Caco-2 (cell line): Measurements from ENCODE around the gene E2F8. TPM values are rescaled to one million over a fixed set of nuclear protein-coding genes. Genes with fewer than 3 reads are reported as not detected.

Source experiments
- BruUV-seq: library from RNA; stranded (reverse); fragments of 400-500 nt; replicated peaks from 2 replicates; lab custom pipeline; 2021; lab: Mats Ljungman, UMichigan
- CTCF ChIA-PET: fragments of 300-600 bp; sonication (Branson Sonifier 250); formaldehyde crosslinking; loops from one replicate; lab custom pipeline; 2022; ENCODE audit warnings: antibody characterized with exemption; lab: Charles Lee
- POLR2A ChIA-PET: fragments of 300-600 bp; sonication (Branson Sonifier 250); formaldehyde crosslinking; loops from one replicate; lab custom pipeline; 2022; ENCODE audit warnings: antibody characterized with exemption; lab: Charles Lee
- DNase-seq, 2 experiments: peaks; one replicate each; pipeline versions ENCODE4 v3.0.0 to v3.0.0-alpha.2; 2020 to 2022
- H3K27me3 ChIP-seq: replicated peaks from 2 replicates; pipeline ENCODE4 v1.6.0; 2011; ENCODE audit warnings: low read length; ENCODE audit not compliant: control insufficient read depth, insufficient read depth
- H3K36me3 ChIP-seq: 2 replicates; pipeline ENCODE4 v1.5.1; 2011; ENCODE audit warnings: low read length; ENCODE audit not compliant: control insufficient read depth, insufficient read depth
- H3K4me1 ChIP-seq: fragments of 250-450 bp; sonication (Bioruptor Pico); 2 replicates; pipeline ENCODE4 v1.5.1; 2020; ENCODE audit warnings: mild to moderate bottlenecking
- H3K4me3 ChIP-seq: 2 replicates; pipeline ENCODE4 v1.5.1; 2011; ENCODE audit warnings: low read depth, mild to moderate bottlenecking, control low read depth, low read length
- H3K9me3 ChIP-seq: fragments of 250-450 bp; sonication (Bioruptor Pico); 2 replicates; pipeline ENCODE4 v1.5.1; 2020; ENCODE audit warnings: mild to moderate bottlenecking, moderate library complexity
- H3K27ac Mint-ChIP-seq: one replicate; pipeline ENCODE4 v1.8.0; 2022; ENCODE audit warnings: mixed read lengths; ENCODE audit not compliant: unreplicated experiment
- H3K27me3 Mint-ChIP-seq: one replicate; pipeline ENCODE4 v1.8.0; 2022; ENCODE audit warnings: mixed read lengths; ENCODE audit not compliant: insufficient read depth, unreplicated experiment
- H3K36me3 Mint-ChIP-seq: one replicate; pipeline ENCODE4 v1.8.0; 2022; ENCODE audit warnings: mild to moderate bottlenecking, mixed read lengths; ENCODE audit not compliant: insufficient read depth, unreplicated experiment
- H3K4me1 Mint-ChIP-seq: one replicate; pipeline ENCODE4 v1.8.0; 2022; ENCODE audit warnings: low read depth, mixed read lengths; ENCODE audit not compliant: unreplicated experiment
- H3K4me3 Mint-ChIP-seq: one replicate; pipeline ENCODE4 v1.8.0; 2022; ENCODE audit warnings: mild to moderate bottlenecking, moderate library complexity, mixed read lengths; ENCODE audit not compliant: unreplicated experiment
- H3K9me3 Mint-ChIP-seq: one replicate; pipeline ENCODE4 v1.8.0; 2022; ENCODE audit warnings: mixed read lengths; ENCODE audit not compliant: unreplicated experiment
- intact Hi-C: fragments of 100-400 bp; cut with micrococcal nuclease; formaldehyde crosslinking; loops from one replicate; pipeline ENCODE4 v1.10.0; 2022; ENCODE audit not compliant: unreplicated experiment
- total RNA-seq: library from RNA; stranded (reverse); gene quantifications from 2 replicates; pipeline ENCODE4 v1.2.3, GENCODE V29; 2022
- TF ChIP-seq, protein P1 (sequence below), 2 experiments: fragments of 200-600 bp in 1 of 2; IDR thresholded peaks; 1 replicate in 1 of 2; 2 replicates in 1 of 2; pipeline versions ENCODE4 v1.5.1 to v1.8.0; 2011 to 2022; ENCODE audit warnings: antibody characterized with exemption in 1 of 2, control low read depth in 1 of 2, inconsistent platforms in 1 of 2, low read depth in 1 of 2, low read length in 1 of 2, mild to moderate bottlenecking in 1 of 2, moderate library complexity in 1 of 2; ENCODE audit not compliant: insufficient read depth in 1 of 2, severe bottlenecking in 1 of 2, unreplicated experiment in 1 of 2

The E2F8 gene
- total RNA-seq, 1 experiment from 2014 or later, result 38.1 TPM

DNA sequence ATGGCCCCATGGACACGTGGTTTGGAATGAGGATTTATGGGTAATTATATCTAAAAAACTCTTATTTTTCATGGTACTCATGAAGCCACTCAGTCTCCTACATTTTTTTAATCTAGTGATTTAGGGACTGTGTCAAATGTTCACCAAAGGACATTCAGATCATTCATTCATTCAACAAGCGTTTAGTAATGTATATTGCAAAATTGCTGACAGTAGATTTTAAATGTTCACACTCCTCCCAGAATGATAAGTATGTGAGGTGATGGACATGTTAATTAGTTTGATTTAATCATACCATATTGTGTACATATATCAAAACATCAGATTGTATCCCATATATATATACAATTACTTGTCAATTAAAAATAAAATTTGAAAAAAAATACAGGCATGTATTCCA is 40.8 kb upstream of the E2F8 start:
- no peaks in the 10 kb centered on the region for H3K27me3 Mint-ChIP-seq
- no peaks in the 10 kb centered on the region for H3K36me3 Mint-ChIP-seq
- no peaks in the 10 kb centered on the region for H3K9me3 ChIP-seq
- no peaks in the 10 kb centered on the region for H3K27me3 ChIP-seq
- DNase-seq, result no peak
- TF ChIP-seq, protein P1, sequence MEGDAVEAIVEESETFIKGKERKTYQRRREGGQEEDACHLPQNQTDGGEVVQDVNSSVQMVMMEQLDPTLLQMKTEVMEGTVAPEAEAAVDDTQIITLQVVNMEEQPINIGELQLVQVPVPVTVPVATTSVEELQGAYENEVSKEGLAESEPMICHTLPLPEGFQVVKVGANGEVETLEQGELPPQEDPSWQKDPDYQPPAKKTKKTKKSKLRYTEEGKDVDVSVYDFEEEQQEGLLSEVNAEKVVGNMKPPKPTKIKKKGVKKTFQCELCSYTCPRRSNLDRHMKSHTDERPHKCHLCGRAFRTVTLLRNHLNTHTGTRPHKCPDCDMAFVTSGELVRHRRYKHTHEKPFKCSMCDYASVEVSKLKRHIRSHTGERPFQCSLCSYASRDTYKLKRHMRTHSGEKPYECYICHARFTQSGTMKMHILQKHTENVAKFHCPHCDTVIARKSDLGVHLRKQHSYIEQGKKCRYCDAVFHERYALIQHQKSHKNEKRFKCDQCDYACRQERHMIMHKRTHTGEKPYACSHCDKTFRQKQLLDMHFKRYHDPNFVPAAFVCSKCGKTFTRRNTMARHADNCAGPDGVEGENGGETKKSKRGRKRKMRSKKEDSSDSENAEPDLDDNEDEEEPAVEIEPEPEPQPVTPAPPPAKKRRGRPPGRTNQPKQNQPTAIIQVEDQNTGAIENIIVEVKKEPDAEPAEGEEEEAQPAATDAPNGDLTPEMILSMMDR (IDR thresholded peaks at IDR 0.05; ENCODE audit: insufficient read depth in 1 of 2, low read depth in 1 of 2, low read length in 1 of 2, severe bottlenecking in 1 of 2, unreplicated experiment in 1 of 2), result no peak
- no peaks in the 10 kb centered on the region for H3K36me3 ChIP-seq
- CTCF ChIA-PET, result no interaction called here
- no peaks in the 10 kb centered on the region for H3K9me3 Mint-ChIP-seq
- H3K4me1 Mint-ChIP-seq, result peaks cover 29% of the 10 kb centered on the region
- H3K4me3 Mint-ChIP-seq, result no peak overlapping the region
- no TSS peak for BruUV-seq
- peaks cover 20% of the 10 kb centered on the region for H3K4me1 ChIP-seq
- no peak overlapping the region for H3K27ac Mint-ChIP-seq
- intact Hi-C loops, result no loop called here
- H3K4me3 ChIP-seq, result no peak overlapping the region
- POLR2A ChIA-PET, result no interaction called here

DNA sequence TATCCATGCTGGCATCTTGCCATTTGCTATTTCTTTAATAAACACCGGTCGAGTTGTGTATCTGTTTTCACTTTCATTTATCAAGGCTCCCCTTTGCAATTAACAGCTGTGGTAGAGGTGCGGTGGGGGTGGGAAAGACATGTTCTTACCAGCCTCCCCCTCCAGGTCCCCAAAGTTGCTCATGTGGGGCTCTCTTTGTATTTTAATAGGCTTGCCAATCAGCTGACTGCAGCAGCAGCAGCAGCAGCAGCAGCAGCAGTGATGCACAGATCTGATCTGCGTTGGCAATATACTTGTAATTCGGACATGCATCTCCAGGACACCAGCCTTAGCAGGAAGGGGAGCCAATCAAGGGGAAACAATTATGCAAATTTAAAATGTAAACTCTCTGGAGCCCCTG is 40.3 kb upstream of the E2F8 start:
- peaks cover 29% of the 10 kb centered on the region for H3K4me1 Mint-ChIP-seq
- H3K4me1 ChIP-seq, result peaks cover 25% of the 10 kb centered on the region
- no peak for DNase-seq
- no peak overlapping the region for H3K4me3 Mint-ChIP-seq
- intact Hi-C loops, result no loop called here
- H3K9me3 Mint-ChIP-seq, result no peaks in the 10 kb centered on the region
- BruUV-seq, result no TSS peak
- no peaks in the 10 kb centered on the region for H3K36me3 Mint-ChIP-seq
- H3K27me3 ChIP-seq, result no peaks in the 10 kb centered on the region
- H3K9me3 ChIP-seq, result no peaks in the 10 kb centered on the region
- CTCF ChIA-PET, result no interaction called here
- no peaks in the 10 kb centered on the region for H3K27me3 Mint-ChIP-seq
- POLR2A ChIA-PET, result no interaction called here
- TF ChIP-seq, protein P1 (IDR thresholded peaks at IDR 0.05; ENCODE audit: insufficient read depth in 1 of 2, low read depth in 1 of 2, low read length in 1 of 2, severe bottlenecking in 1 of 2, unreplicated experiment in 1 of 2), result no peak
- H3K36me3 ChIP-seq, result no peaks in the 10 kb centered on the region
- H3K4me3 ChIP-seq, result no peak overlapping the region
- no peak overlapping the region for H3K27ac Mint-ChIP-seq

DNA sequence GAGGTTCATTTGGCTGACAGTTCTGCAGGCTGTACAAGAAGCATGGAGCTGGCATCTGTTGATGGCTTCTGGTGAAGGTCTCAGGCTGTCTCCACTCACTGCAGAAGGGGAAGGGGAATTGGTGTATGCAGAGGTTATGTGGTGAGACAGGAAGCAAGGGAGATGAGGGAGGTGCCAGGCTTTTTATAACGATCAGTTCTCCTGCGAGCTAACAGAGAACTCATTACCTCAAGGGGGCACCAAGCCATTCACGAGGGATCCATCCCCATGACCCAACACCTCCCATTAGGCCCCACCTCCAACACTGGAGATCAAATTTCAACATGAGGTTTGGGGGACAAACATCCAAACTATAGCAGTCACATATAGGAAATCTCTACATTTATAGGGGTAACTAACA is 38.7 kb upstream of the E2F8 start:
- intact Hi-C loops, result no loop called here
- H3K27me3 ChIP-seq, result no peaks in the 10 kb centered on the region
- no peaks in the 10 kb centered on the region for H3K9me3 Mint-ChIP-seq
- ChIA-PET POLR2A (interaction anchor here (0.6 kb wide), 1 partner anchor 102 kb away, joined by 3 read pairs; no protein-coding TSS in a partner anchor), CTCF (no interaction called here)
- no peak for DNase-seq
- H3K27ac Mint-ChIP-seq, result no peak overlapping the region
- BruUV-seq, result no TSS peak
- no peaks in the 10 kb centered on the region for H3K36me3 Mint-ChIP-seq
- TF ChIP-seq, protein P1 (IDR thresholded peaks at IDR 0.05; ENCODE audit: insufficient read depth in 1 of 2, low read depth in 1 of 2, low read length in 1 of 2, severe bottlenecking in 1 of 2, unreplicated experiment in 1 of 2), result no peak
- no peak overlapping the region for H3K4me3 ChIP-seq
- no peaks in the 10 kb centered on the region for H3K27me3 Mint-ChIP-seq
- H3K9me3 ChIP-seq, result no peaks in the 10 kb centered on the region
- peaks cover 20% of the 10 kb centered on the region for H3K4me1 Mint-ChIP-seq
- H3K36me3 ChIP-seq, result no peaks in the 10 kb centered on the region
- H3K4me1 ChIP-seq, result peaks cover 28% of the 10 kb centered on the region
- H3K4me3 Mint-ChIP-seq, result no peak overlapping the region
